Loucy (cell line): ENCODE measurements around the gene ROR1.

ENCODE experiments used
- H2AFZ ChIP-seq: fragments of 200-600 bp; sonication (generic); 2 replicates; pipeline ENCODE4 v1.6.0; 2016; ENCODE audit warnings: antibody characterized with exemption, mild to moderate bottlenecking, low read length, moderate library complexity
- H3F3A ChIP-seq: fragments of 200-600 bp; 2 replicates; pipeline ENCODE4 v1.6.0; 2016; ENCODE audit warnings: antibody characterized with exemption, low read depth, mild to moderate bottlenecking
- H3K27me3 ChIP-seq: fragments of 200-600 bp; sonication (generic); 2 replicates; pipeline ENCODE4 v1.6.1; 2014; ENCODE audit warnings: low read length, mild to moderate bottlenecking; ENCODE audit not compliant: insufficient read depth, poor library complexity, severe bottlenecking
- H3K36me3 ChIP-seq: fragments of 200-600 bp; sonication (generic); 2 replicates; pipeline ENCODE4 v1.6.1; 2016; ENCODE audit warnings: low read length; ENCODE audit not compliant: insufficient read depth
- H3K4me1 ChIP-seq: fragments of 200-600 bp; sonication (generic); 2 replicates; pipeline ENCODE4 v1.5.1; 2014; ENCODE audit warnings: low read length, mild to moderate bottlenecking; ENCODE audit not compliant: insufficient read depth, poor library complexity, severe bottlenecking
- H3K4me2 ChIP-seq: fragments of 200-600 bp; sonication (generic); 2 replicates; pipeline ENCODE4 v1.6.0; 2014; ENCODE audit warnings: antibody characterized with exemption, low read length, low read depth, mild to moderate bottlenecking; ENCODE audit not compliant: poor library complexity, severe bottlenecking
- H3K4me3 ChIP-seq: fragments of 200-600 bp; sonication (generic); 2 replicates; pipeline ENCODE4 v1.5.1; 2014; ENCODE audit warnings: low read length, mild to moderate bottlenecking, mixed read lengths; ENCODE audit not compliant: poor library complexity, severe bottlenecking
- H3K79me2 ChIP-seq: fragments of 200-600 bp; sonication (generic); 2 replicates; pipeline ENCODE4 v1.6.1; 2014; ENCODE audit warnings: low read length; ENCODE audit not compliant: insufficient read depth
- H3K9ac ChIP-seq: fragments of 200-600 bp; sonication (generic); 2 replicates; pipeline ENCODE4 v1.6.0; 2014; ENCODE audit warnings: mild to moderate bottlenecking, low read depth, low read length, moderate library complexity; ENCODE audit not compliant: poor library complexity, severe bottlenecking
- H3K9me2 ChIP-seq: fragments of 200-600 bp; sonication (generic); replicated peaks from 2 replicates; pipeline ENCODE4 v1.6.1; 2016; ENCODE audit warnings: low read depth, low read length, mixed read lengths
- H3K9me3 ChIP-seq: fragments of 200-600 bp; sonication (generic); 2 replicates; pipeline ENCODE4 v1.6.1; 2014; ENCODE audit warnings: mild to moderate bottlenecking, antibody characterized with exemption, low read length, low read depth; ENCODE audit not compliant: insufficient read depth
- H4K20me1 ChIP-seq: fragments of 200-600 bp; sonication (generic); 2 replicates; pipeline ENCODE4 v1.6.0; 2014; ENCODE audit warnings: antibody characterized with exemption, low read length, mild to moderate bottlenecking; ENCODE audit not compliant: insufficient read depth, poor library complexity, severe bottlenecking
- CTCF ChIP-seq: fragments of 200-600 bp; sonication (generic); conservative IDR thresholded peaks from 2 replicates; pipeline ENCODE4 v1.5.1; 2014; ENCODE audit warnings: mild to moderate bottlenecking, antibody characterized with exemption, low read length
- EZH2phosphoT487 ChIP-seq: fragments of 200-600 bp; IDR thresholded peaks from 2 replicates; pipeline ENCODE4 v1.6.1; 2018; ENCODE audit warnings: antibody characterized with exemption, mild to moderate bottlenecking, moderate library complexity, borderline replicate concordance

ROR1 gene

GRCh38 chr1:63903947-63904610 lies 130.3 kb downstream of the ROR1 start:
- H2AFZ ChIP-seq: 0 out of 2 replicates have a peak overlapping the region, but pooled peaks have one; percentile 49
- no peaks in the 10 kb centered on the region for H3K36me3 ChIP-seq
- H3K79me2 ChIP-seq: no peaks in the 10 kb centered on the region
- H3K4me3 ChIP-seq: no peak overlapping the region
- H3F3A ChIP-seq: no peaks in the 10 kb centered on the region
- no peaks in the 10 kb centered on the region for H3K9me3 ChIP-seq
- H3K4me1 ChIP-seq: no peaks in the 10 kb centered on the region
- no peak overlapping the region for H3K4me2 ChIP-seq
- TF ChIP-seq EZH2phosphoT487 (no peak), CTCF (no peak)
- H3K9ac ChIP-seq: no peak overlapping the region
- no peaks in the 10 kb centered on the region for H3K9me2 ChIP-seq
- H4K20me1 ChIP-seq: no peaks in the 10 kb centered on the region
- no peaks in the 10 kb centered on the region for H3K27me3 ChIP-seq

- Histone ChIP-seq H3K9me3 (no peaks in the 10 kb centered on the region), H3K36me3 (no peaks in the 10 kb centered on the region), H3K9me2 (no peaks in the 10 kb centered on the region), H3K79me2 (no peaks in the 10 kb centered on the region), H3K4me1 (no peaks in the 10 kb centered on the region), H2AFZ (peak overlapping the region; percentile 49; the same call in 1 of the 2 replicates), H3K9ac (no peak overlapping the region), H3K4me2 (no peak overlapping the region), H3K4me3 (no peak overlapping the region), H3F3A (no peaks in the 10 kb centered on the region), H4K20me1 (no peaks in the 10 kb centered on the region), H3K27me3 (no peaks in the 10 kb centered on the region)
- TF ChIP-seq EZH2phosphoT487 (no peak), CTCF (no peak)
Measured at GRCh38 chr1:63904826-63905225, 131.0 kb downstream of the ROR1 start.

- Histone ChIP-seq H3F3A (no peaks in the 10 kb centered on the region), H4K20me1 (no peaks in the 10 kb centered on the region), H2AFZ (no peak overlapping the region), H3K4me3 (no peak overlapping the region), H3K27me3 (no peaks in the 10 kb centered on the region), H3K79me2 (no peaks in the 10 kb centered on the region), H3K36me3 (no peaks in the 10 kb centered on the region), H3K9me2 (no peaks in the 10 kb centered on the region), H3K4me1 (no peaks in the 10 kb centered on the region), H3K9ac (no peak overlapping the region), H3K9me3 (no peaks in the 10 kb centered on the region), H3K4me2 (no peak overlapping the region)
- TF ChIP-seq EZH2phosphoT487 (no peak), CTCF (no peak)
Measured at GRCh38 chr1:63906047-63906704, 132.4 kb downstream of the ROR1 start.
